SU-DHL-6 (cell line): ENCODE results near the gene PIGC.

Source experiments
- H2AFZ ChIP-seq: fragments of 200-600 bp; sonication (generic); 2 replicates; pipeline ENCODE4 v1.6.1; 2014; ENCODE audit warnings: low read depth, mild to moderate bottlenecking, moderate library complexity, mixed read lengths, antibody characterized with exemption, low read length; ENCODE audit not compliant: severe bottlenecking
- H3F3A ChIP-seq: fragments of 200-600 bp; shearing (Covaris generic); 2 replicates; pipeline ENCODE4 v1.6.0; 2016; ENCODE audit warnings: antibody characterized with exemption, mild to moderate bottlenecking; ENCODE audit not compliant: insufficient read depth
- H3K27ac ChIP-seq: fragments of 200-600 bp; sonication (generic); 2 replicates; pipeline ENCODE4 v1.5.1; 2016; ENCODE audit warnings: low read depth, mild to moderate bottlenecking, low read length, moderate library complexity, mixed read lengths
- H3K27me3 ChIP-seq: fragments of 200-600 bp; sonication (generic), shearing (Covaris generic); 2 replicates; pipeline ENCODE4 v1.6.0; 2014; ENCODE audit warnings: mild to moderate bottlenecking, low read length
- H3K36me3 ChIP-seq: fragments of 200-600 bp; sonication (generic); 2 replicates; pipeline ENCODE4 v1.6.1; 2014; ENCODE audit warnings: mild to moderate bottlenecking, low read length, mixed read lengths
- H3K4me2 ChIP-seq: fragments of 300-600, 200-600 bp; shearing (Covaris generic), sonication (generic); 2 replicates; pipeline ENCODE4 v1.6.0; 2014; ENCODE audit warnings: low read length, low read depth, mild to moderate bottlenecking; ENCODE audit not compliant: poor library complexity, severe bottlenecking
- H3K4me3 ChIP-seq: fragments of 200-600 bp; sonication (generic); 2 replicates; pipeline ENCODE4 v1.5.1; 2014; ENCODE audit warnings: antibody characterized with exemption, low read length, mild to moderate bottlenecking, mixed read lengths; ENCODE audit not compliant: insufficient read depth, poor library complexity, severe bottlenecking
- H3K79me2 ChIP-seq: fragments of 200-600 bp; sonication (generic); 2 replicates; pipeline ENCODE4 v1.6.1; 2014; ENCODE audit warnings: mild to moderate bottlenecking, low read length, moderate library complexity; ENCODE audit not compliant: insufficient read depth
- H3K9ac ChIP-seq: fragments of 200-600 bp; sonication (generic); 2 replicates; pipeline ENCODE4 v1.7.0; 2014; ENCODE audit warnings: mild to moderate bottlenecking, low read length
- H3K9me2 ChIP-seq: fragments of 200-600 bp; sonication (generic); replicated peaks from 2 replicates; pipeline ENCODE4 v1.6.1; 2014; ENCODE audit warnings: low read length; ENCODE audit not compliant: insufficient read depth
- H3K9me3 ChIP-seq: fragments of 200-600 bp; sonication (generic); 2 replicates; pipeline ENCODE4 v1.6.1; 2014; ENCODE audit warnings: low read length, mixed read lengths; ENCODE audit not compliant: insufficient read depth
- H4K20me1 ChIP-seq: fragments of 200-600 bp; sonication (generic); 2 replicates; pipeline ENCODE4 v1.6.1; 2014; ENCODE audit warnings: low read depth, mild to moderate bottlenecking, antibody characterized with exemption, low read length, moderate library complexity, mixed read lengths
- CTCF ChIP-seq: fragments of 200-600 bp; sonication (generic); IDR thresholded peaks from one replicate; pipeline ENCODE4 v1.5.1; 2017; ENCODE audit warnings: antibody characterized with exemption, mild to moderate bottlenecking, low read length, moderate library complexity; ENCODE audit not compliant: insufficient read depth, poor library complexity, severe bottlenecking
- EZH2phosphoT487 ChIP-seq: fragments of 200-600 bp; sonication (generic), shearing (Covaris generic); conservative IDR thresholded peaks from 2 replicates; pipeline ENCODE4 v1.6.1; 2018; ENCODE audit warnings: mild to moderate bottlenecking, antibody characterized with exemption, low read length, moderate library complexity, mixed read lengths

PIGC gene

GRCh38 chr1:172469717-172470116, 25.8 kb upstream of the PIGC start:
- H3K9ac ChIP-seq = no peak overlapping the region
- no peak overlapping the region for H2AFZ ChIP-seq
- H3K27me3 ChIP-seq = no peaks in the 10 kb centered on the region
- no peak overlapping the region for H3K4me3 ChIP-seq
- no peak overlapping the region for H3K27ac ChIP-seq
- H3K9me3 ChIP-seq = no peaks in the 10 kb centered on the region
- no peaks in the 10 kb centered on the region for H4K20me1 ChIP-seq
- H3K9me2 ChIP-seq = no peaks in the 10 kb centered on the region
- H3K4me2 ChIP-seq = no peak overlapping the region
- no peaks in the 10 kb centered on the region for H3F3A ChIP-seq
- H3K36me3 ChIP-seq = no peaks in the 10 kb centered on the region
- no peak for TF ChIP-seq CTCF
- TF ChIP-seq EZH2phosphoT487 = no peak
- H3K79me2 ChIP-seq = no peaks in the 10 kb centered on the region

DNA sequence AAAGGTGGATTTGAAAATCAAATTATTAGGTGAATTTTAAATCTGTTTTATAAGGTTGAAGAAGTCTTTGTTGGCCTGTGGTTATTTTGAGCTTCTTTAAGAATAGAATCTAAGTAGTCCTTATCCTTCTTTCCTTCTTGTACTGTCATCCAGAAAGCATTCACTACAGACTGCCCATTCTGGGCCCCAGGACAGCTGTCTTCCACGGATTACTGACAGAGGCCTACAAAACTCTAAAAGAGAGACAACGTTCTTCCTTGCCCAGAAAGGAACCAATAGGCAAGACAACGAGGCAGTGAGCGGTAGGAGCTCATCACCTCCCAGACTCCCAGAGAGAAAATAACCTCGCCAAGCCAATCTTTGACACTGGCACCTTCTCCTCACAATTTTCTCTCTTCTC, 24.4 kb upstream of the PIGC start:
- Histone ChIP-seq H3K4me3 (no peak overlapping the region), H2AFZ (no peak overlapping the region), H3K9me2 (no peaks in the 10 kb centered on the region), H3K27me3 (no peaks in the 10 kb centered on the region), H4K20me1 (no peaks in the 10 kb centered on the region), H3K27ac (no peak overlapping the region), H3K9me3 (no peaks in the 10 kb centered on the region), H3K79me2 (no peaks in the 10 kb centered on the region), H3K4me2 (no peak overlapping the region), H3K36me3 (no peaks in the 10 kb centered on the region), H3K9ac (no peak overlapping the region), H3F3A (no peaks in the 10 kb centered on the region)
- no peak for TF ChIP-seq EZH2phosphoT487
- TF ChIP-seq CTCF = no peak

GRCh38 chr1:172467446-172467845, 23.6 kb upstream of the PIGC start:
- no peaks in the 10 kb centered on the region for H3K27me3 ChIP-seq
- H3K9me3 ChIP-seq = no peaks in the 10 kb centered on the region
- H3K36me3 ChIP-seq = no peaks in the 10 kb centered on the region
- H3K4me2 ChIP-seq = no peak overlapping the region
- H2AFZ ChIP-seq = no peak overlapping the region
- H4K20me1 ChIP-seq = no peaks in the 10 kb centered on the region
- H3F3A ChIP-seq = no peaks in the 10 kb centered on the region
- no peak overlapping the region for H3K27ac ChIP-seq
- no peaks in the 10 kb centered on the region for H3K9me2 ChIP-seq
- H3K79me2 ChIP-seq = no peaks in the 10 kb centered on the region
- H3K4me3 ChIP-seq = no peak overlapping the region
- no peak overlapping the region for H3K9ac ChIP-seq
- TF ChIP-seq CTCF (no peak), EZH2phosphoT487 (no peak)
